ENCODE measurements around the gene GRIN2A.

GRCh38 chr16:9807302-9807701 lies 374.9 kb downstream of the GRIN2A start:
- TF ChIP-seq CTCF (IDR thresholded peaks at IDR 0.05) (no peak), POLR2A (IDR thresholded peaks at IDR 0.05) (no peak), POLR2AphosphoS5 (IDR thresholded peaks at IDR 0.05) (no peak)
